RWPE1 (cell line): ENCODE measurements around the gene MACF1.

Source experiments
- CTCF ChIA-PET: fragments of 350-600 bp; sonication (Branson Sonifier 250); formaldehyde crosslinking; extraction: SDS; loops from one replicate; lab custom pipeline; 2021; lab: Yijun Ruan, JAX
- POLR2A ChIA-PET: fragments of 400-600 bp; formaldehyde crosslinking; extraction: SDS; loops from one replicate; lab custom pipeline; 2020; ENCODE audit warnings: antibody characterized with exemption; ENCODE audit not compliant: low non-redundant PET; lab: Yijun Ruan, JAX
- DNase-seq: peaks from one replicate; pipeline ENCODE4 v3.0.0; 2012; ENCODE audit warnings: low spot score
- H3K27ac ChIP-seq: fragments of 450-650 bp; 2 replicates; pipeline ENCODE4 v1.5.1; 2017
- TF ChIP-seq, protein P1 (sequence below): fragments of 450-650 bp; conservative IDR thresholded peaks from 2 replicates; pipeline ENCODE4 v1.5.1; 2017; ENCODE audit warnings: low read depth, mild to moderate bottlenecking

MACF1 gene

DNA sequence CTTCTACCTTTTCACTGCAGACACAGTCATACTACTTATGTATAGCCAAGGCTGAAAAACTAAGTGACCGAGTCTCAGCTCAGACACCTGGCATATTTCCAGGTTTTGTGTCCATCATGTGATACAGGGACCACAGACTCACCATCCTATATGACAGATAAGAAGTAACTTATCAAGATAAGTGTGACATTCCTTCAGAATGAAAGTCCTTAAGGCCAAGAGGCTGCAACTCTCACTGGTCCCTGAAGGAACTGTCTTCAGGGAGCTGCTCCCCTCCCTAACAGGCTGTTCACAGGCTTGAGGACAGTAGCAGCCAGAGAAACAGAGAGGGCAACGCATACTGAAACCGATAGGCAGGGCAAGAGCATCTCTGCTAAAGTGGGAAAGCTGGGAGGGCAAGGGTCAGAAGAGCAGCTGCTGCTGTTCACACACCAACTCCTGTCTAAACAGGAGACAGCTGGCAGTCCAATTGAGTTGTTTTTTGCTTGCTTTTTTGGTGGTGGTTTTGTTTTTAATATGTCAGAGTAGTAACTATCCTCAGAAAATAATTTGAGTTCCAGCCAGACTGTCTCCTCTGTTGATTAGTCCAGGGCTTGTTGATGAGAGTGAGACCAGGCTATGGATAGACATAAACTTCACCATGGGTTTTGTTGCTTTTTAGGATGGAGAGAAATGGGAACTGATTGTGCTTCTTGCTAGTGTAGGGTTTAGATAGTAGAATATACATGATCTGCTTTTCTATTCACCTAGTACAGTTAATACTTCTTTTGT, 67.7 kb downstream of the MACF1 start:
- TF ChIP-seq, protein P1, sequence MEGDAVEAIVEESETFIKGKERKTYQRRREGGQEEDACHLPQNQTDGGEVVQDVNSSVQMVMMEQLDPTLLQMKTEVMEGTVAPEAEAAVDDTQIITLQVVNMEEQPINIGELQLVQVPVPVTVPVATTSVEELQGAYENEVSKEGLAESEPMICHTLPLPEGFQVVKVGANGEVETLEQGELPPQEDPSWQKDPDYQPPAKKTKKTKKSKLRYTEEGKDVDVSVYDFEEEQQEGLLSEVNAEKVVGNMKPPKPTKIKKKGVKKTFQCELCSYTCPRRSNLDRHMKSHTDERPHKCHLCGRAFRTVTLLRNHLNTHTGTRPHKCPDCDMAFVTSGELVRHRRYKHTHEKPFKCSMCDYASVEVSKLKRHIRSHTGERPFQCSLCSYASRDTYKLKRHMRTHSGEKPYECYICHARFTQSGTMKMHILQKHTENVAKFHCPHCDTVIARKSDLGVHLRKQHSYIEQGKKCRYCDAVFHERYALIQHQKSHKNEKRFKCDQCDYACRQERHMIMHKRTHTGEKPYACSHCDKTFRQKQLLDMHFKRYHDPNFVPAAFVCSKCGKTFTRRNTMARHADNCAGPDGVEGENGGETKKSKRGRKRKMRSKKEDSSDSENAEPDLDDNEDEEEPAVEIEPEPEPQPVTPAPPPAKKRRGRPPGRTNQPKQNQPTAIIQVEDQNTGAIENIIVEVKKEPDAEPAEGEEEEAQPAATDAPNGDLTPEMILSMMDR = no peak
- CTCF ChIA-PET = interaction anchor here (0.6 to 0.8 kb wide), 3 partner anchors 14 to 55 kb away, joined by 3 to 4 read pairs (median 3); no protein-coding TSS in a partner anchor
- POLR2A ChIA-PET = interaction anchor here (1.1 kb wide), 1 partner anchor 86 kb away, joined by 4 read pairs; no protein-coding TSS in a partner anchor
- no peak for DNase-seq
- peak overlapping the region; percentile 46 for H3K27ac ChIP-seq

DNA sequence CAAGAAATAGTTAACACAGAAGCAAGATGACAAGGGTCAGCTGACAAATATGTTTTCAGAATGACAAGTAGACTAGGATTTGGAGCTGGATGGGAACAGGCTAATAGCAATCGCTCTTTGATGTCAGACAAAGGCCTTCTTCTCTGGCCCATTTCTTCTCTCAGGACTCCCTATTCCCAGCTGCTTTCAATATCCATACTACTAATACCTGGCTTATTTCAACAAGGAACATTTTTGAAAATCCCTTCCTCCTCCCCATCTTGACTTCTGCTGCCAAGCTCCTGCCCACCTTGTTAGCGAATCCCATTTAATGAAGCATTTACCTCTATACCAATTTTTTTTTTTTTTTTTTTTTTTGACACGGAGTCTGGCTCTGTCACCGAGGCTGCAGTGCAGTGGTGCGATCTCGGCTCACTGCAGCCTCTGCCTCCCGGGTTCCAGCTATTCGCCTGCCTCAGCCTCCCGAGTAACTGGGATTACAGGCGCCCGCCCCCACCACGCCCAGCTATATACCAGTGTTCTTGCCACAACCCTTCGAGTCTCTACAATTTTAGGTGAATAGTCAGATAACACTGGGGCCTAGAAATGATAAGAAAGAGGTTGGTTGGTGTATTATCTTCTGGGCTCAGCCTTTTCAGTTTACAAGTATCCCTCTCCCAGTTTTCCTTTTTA, 68.4 kb downstream of the MACF1 start:
- DNase-seq = no peak
- CTCF ChIA-PET = interaction anchor here (0.6 to 0.8 kb wide), 2 partner anchors 14 to 21 kb away, joined by 3 read pairs; no protein-coding TSS in a partner anchor
- no peak overlapping the region; the same call in 1 of the 2 replicates for H3K27ac ChIP-seq
- POLR2A ChIA-PET = interaction anchor here (1.1 kb wide), 1 partner anchor 87 kb away, joined by 4 read pairs; no protein-coding TSS in a partner anchor
- TF ChIP-seq, protein P1 = no peak

- CTCF ChIA-PET = interaction anchor here (0.5 to 1.2 kb wide), 5 partner anchors 18 to 439 kb away, joined by 3 to 4 read pairs (median 3); no protein-coding TSS in a partner anchor
- TF ChIP-seq, protein P1 = no peak
- peak overlapping the region; percentile 72 for H3K27ac ChIP-seq
- POLR2A ChIA-PET = no interaction called here
- no peak for DNase-seq
Measured at GRCh38 chr1:39275836-39276507, 71.5 kb downstream of the MACF1 start.

- DNase-seq = no peak
- CTCF ChIA-PET = interaction anchor here (0.7 to 0.8 kb wide), 2 partner anchors 20 to 442 kb away, joined by 3 to 4 read pairs; no protein-coding TSS in a partner anchor
- TF ChIP-seq, protein P1 = no peak
- POLR2A ChIA-PET = no interaction called here
- no peak overlapping the region for H3K27ac ChIP-seq
Measured at GRCh38 chr1:39277879-39278278, 73.4 kb downstream of the MACF1 start.

GRCh38 chr1:39282537-39283216, 78.2 kb downstream of the MACF1 start:
- no peak overlapping the region for H3K27ac ChIP-seq
- DNase-seq = no peak
- ChIA-PET CTCF (interaction anchor here (0.9 kb wide), 1 partner anchor 24 kb away, joined by 3 read pairs; no protein-coding TSS in a partner anchor), POLR2A (no interaction called here)
- TF ChIP-seq, protein P1 = no peak
